ENCODE measurements around the gene SLC9A8. TPM values are rescaled to one million over a fixed set of nuclear protein-coding genes. Genes with fewer than 3 reads are reported as not detected.
"Not testable (repeated sequence)": the region's sequence is repeated elsewhere in the genome, so short reads cannot be mapped to it uniquely, and the experiment has no call there.

Gene SLC9A8
- total and polyA plus RNA-seq, 7 experiments from 2014 or later: 6.2 to 42.5 (median 23.6) TPM

GRCh38 chr20:49799698-49800097, 12.9 kb upstream of the SLC9A8 start:
- H3K36me3 ChIP-seq (ENCODE audit: control insufficient read depth in 2 of 3, insufficient read depth in 3 of 3, low read length in 3 of 3): no peaks in the 10 kb centered on the region
- Mint-ChIP-seq H3K4me3 (no peak overlapping the region), H3K9me3 (no peaks in the 10 kb centered on the region), H3K27me3 (peaks cover 7 to 26% (median 15%) of the 10 kb centered on the region in 5 donors), H3K27ac (no peak overlapping the region), H3K4me1 (peaks cover 6 to 43% (median 14%) of the 10 kb centered on the region in 7 donors), H3K36me3 (peaks cover 0 to 4% (median 0%) of the 10 kb centered on the region in 5 donors)
- no peaks in the 10 kb centered on the region for H3K9me3 ChIP-seq (ENCODE audit: control insufficient read depth in 2 of 3, low read length in 3 of 3)
- intact Hi-C loops (cut with micrococcal nuclease): loop anchor here in 1 of 2 donors (5.0 kb wide), 1 partner anchor 207 kb away; no protein-coding TSS in a partner anchor
- H3K27me3 ChIP-seq (ENCODE audit: control insufficient read depth in 2 of 2, insufficient read depth in 2 of 2, low read length in 2 of 2): no peaks in the 10 kb centered on the region
- ChIA-PET CTCF (interaction anchor here (1.2 kb wide), 1 partner anchor 36 kb away, joined by 3 read pairs; no protein-coding TSS in a partner anchor), POLR2A (no interaction called here)
- DNase-seq: no peak
- H3K4me3 ChIP-seq (ENCODE audit: low read length): no peak overlapping the region
- H3K27ac ChIP-seq (ENCODE audit: low read depth, low read length): no peak overlapping the region
- peaks cover 6% of the 10 kb centered on the region in 2 donors for H3K4me1 ChIP-seq (ENCODE audit: control insufficient read depth in 2 of 2, insufficient read depth in 2 of 2, low read length in 2 of 2)
- ATAC-seq: no peak

GRCh38 chr20:49803418-49803817, 9.2 kb upstream of the SLC9A8 start:
- H3K36me3 Mint-ChIP-seq: peaks cover 0 to 2% (median 0%) of the 10 kb centered on the region in 5 donors
- no peaks in the 10 kb centered on the region for H3K9me3 Mint-ChIP-seq
- CTCF ChIA-PET: no interaction called here
- H3K27me3 Mint-ChIP-seq: peaks cover 0 to 11% (median 3%) of the 10 kb centered on the region in 5 donors
- Histone ChIP-seq H3K4me1 (ENCODE audit: control insufficient read depth in 2 of 2, insufficient read depth in 2 of 2, low read length in 2 of 2) (peaks cover 6% of the 10 kb centered on the region in 2 donors), H3K36me3 (ENCODE audit: control insufficient read depth in 2 of 3, insufficient read depth in 3 of 3, low read length in 3 of 3) (no peaks in the 10 kb centered on the region), H3K27ac (ENCODE audit: low read depth, low read length) (no peak overlapping the region), H3K9me3 (ENCODE audit: control insufficient read depth in 2 of 3, low read length in 3 of 3) (no peaks in the 10 kb centered on the region), H3K4me3 (ENCODE audit: low read length) (no peak overlapping the region), H3K27me3 (ENCODE audit: control insufficient read depth in 2 of 2, insufficient read depth in 2 of 2, low read length in 2 of 2) (no peaks in the 10 kb centered on the region)
- H3K27ac Mint-ChIP-seq: peak overlapping the region in 1 of 9 donors; percentile 21
- no peak for DNase-seq
- H3K4me1 Mint-ChIP-seq: peaks cover 6 to 60% (median 14%) of the 10 kb centered on the region in 7 donors
- POLR2A ChIA-PET: no interaction called here
- intact Hi-C loops (cut with micrococcal nuclease): loop anchor here in 1 of 2 donors (2.0 to 5.0 kb wide), 2 partner anchors 35 to 211 kb away; no protein-coding TSS in a partner anchor
- H3K4me3 Mint-ChIP-seq: no peak overlapping the region
- no peak for ATAC-seq

- H3K4me3 ChIP-seq (ENCODE audit: low read length): no peak overlapping the region
- H3K36me3 ChIP-seq (ENCODE audit: control insufficient read depth in 2 of 3, insufficient read depth in 3 of 3, low read length in 3 of 3): no peaks in the 10 kb centered on the region
- ATAC-seq (no peak), DNase-seq (no peak)
- H3K4me1 ChIP-seq (ENCODE audit: control insufficient read depth in 2 of 2, insufficient read depth in 2 of 2, low read length in 2 of 2): peaks cover 6% of the 10 kb centered on the region in 2 donors
- Mint-ChIP-seq H3K4me3 (peak overlapping the region in 1 of 10 donors; percentile 21), H3K4me1 (peaks cover 6 to 60% (median 13%) of the 10 kb centered on the region in 7 donors), H3K9me3 (no peaks in the 10 kb centered on the region), H3K27me3 (peaks cover 0 to 6% (median 0%) of the 10 kb centered on the region in 5 donors), H3K36me3 (peaks cover 0 to 2% (median 0%) of the 10 kb centered on the region in 5 donors), H3K27ac (peak overlapping the region in 1 of 9 donors; percentile 91)
- no peak overlapping the region for H3K27ac ChIP-seq (ENCODE audit: low read depth, low read length)
- no peaks in the 10 kb centered on the region for H3K27me3 ChIP-seq (ENCODE audit: control insufficient read depth in 2 of 2, insufficient read depth in 2 of 2, low read length in 2 of 2)
- H3K9me3 ChIP-seq (ENCODE audit: control insufficient read depth in 2 of 3, low read length in 3 of 3): no peaks in the 10 kb centered on the region
- intact Hi-C loops (cut with micrococcal nuclease): loop anchor here in 1 of 2 donors (5.0 kb wide), 1 partner anchor 212 kb away; no protein-coding TSS in a partner anchor
- ChIA-PET CTCF (no interaction called here), POLR2A (interaction anchor here (1.7 kb wide), 1 partner anchor 9 kb away, joined by 9 read pairs; the partner anchor contains the start of gene SLC9A8)
Observed at GRCh38 chr20:49804364-49804763, 8.3 kb upstream of the SLC9A8 start.

GRCh38 chr20:49805224-49805876, 7.3 kb upstream of the SLC9A8 start:
- H3K4me3 ChIP-seq (ENCODE audit: low read length); H3K36me3 Mint-ChIP-seq; H3K4me1 ChIP-seq (ENCODE audit: control insufficient read depth in 2 of 2, insufficient read depth in 2 of 2, low read length in 2 of 2); H3K9me3 ChIP-seq (ENCODE audit: control insufficient read depth in 2 of 3, low read length in 3 of 3); H3K27ac ChIP-seq (ENCODE audit: low read depth, low read length); H3K27me3 Mint-ChIP-seq; H3K9me3 Mint-ChIP-seq; CTCF ChIA-PET; H3K27me3 ChIP-seq (ENCODE audit: control insufficient read depth in 2 of 2, insufficient read depth in 2 of 2, low read length in 2 of 2); H3K36me3 ChIP-seq (ENCODE audit: control insufficient read depth in 2 of 3, insufficient read depth in 3 of 3, low read length in 3 of 3); intact Hi-C loops (cut with micrococcal nuclease): not testable (repeated sequence)
- POLR2A ChIA-PET: interaction anchor here (1.7 kb wide), 1 partner anchor 8 kb away, joined by 9 read pairs; the partner anchor contains the start of gene SLC9A8
- H3K4me1 Mint-ChIP-seq: peaks cover 6 to 55% (median 12%) of the 10 kb centered on the region in 7 donors
- ATAC-seq: peak; percentile 65
- H3K4me3 Mint-ChIP-seq: peak overlapping the region in 1 of 10 donors; percentile 75
- peak overlapping the region in 1 of 9 donors; percentile 91 for H3K27ac Mint-ChIP-seq
- DNase-seq: peak in 1 of 9 donors; percentile 58

- Histone ChIP-seq H3K4me1 (ENCODE audit: control insufficient read depth in 2 of 2, insufficient read depth in 2 of 2, low read length in 2 of 2) (peaks cover 6 to 12% of the 10 kb centered on the region in 2 donors), H3K27me3 (ENCODE audit: control insufficient read depth in 2 of 2, insufficient read depth in 2 of 2, low read length in 2 of 2) (no peaks in the 10 kb centered on the region), H3K4me3 (ENCODE audit: low read length) (no peak overlapping the region), H3K9me3 (ENCODE audit: control insufficient read depth in 2 of 3, low read length in 3 of 3) (no peaks in the 10 kb centered on the region), H3K36me3 (ENCODE audit: control insufficient read depth in 2 of 3, insufficient read depth in 3 of 3, low read length in 3 of 3) (no peaks in the 10 kb centered on the region), H3K27ac (ENCODE audit: low read depth, low read length) (no peak overlapping the region)
- no peak for ATAC-seq
- POLR2A ChIA-PET: no interaction called here
- intact Hi-C loops (cut with micrococcal nuclease): no loop called here
- no peak for DNase-seq
- H3K4me1 Mint-ChIP-seq: peaks cover 11 to 46% (median 20%) of the 10 kb centered on the region in 7 donors
- H3K4me3 Mint-ChIP-seq: no peak overlapping the region
- no peaks in the 10 kb centered on the region for H3K27me3 Mint-ChIP-seq
- H3K27ac Mint-ChIP-seq: no peak overlapping the region
- CTCF ChIA-PET: no interaction called here
- no peaks in the 10 kb centered on the region for H3K9me3 Mint-ChIP-seq
- peaks cover 0 to 4% (median 0%) of the 10 kb centered on the region in 5 donors for H3K36me3 Mint-ChIP-seq
Observed at GRCh38 chr20:49808753-49809152, 3.9 kb upstream of the SLC9A8 start.

- ChIA-PET CTCF (no interaction called here), POLR2A (interaction anchor here (0.7 kb wide), 1 partner anchor 121 kb away, joined by 5 read pairs; no protein-coding TSS in a partner anchor)
- Histone ChIP-seq H3K27ac (ENCODE audit: low read depth, low read length) (no peak overlapping the region), H3K9me3 (ENCODE audit: control insufficient read depth in 2 of 3, low read length in 3 of 3) (no peaks in the 10 kb centered on the region), H3K27me3 (ENCODE audit: control insufficient read depth in 2 of 2, insufficient read depth in 2 of 2, low read length in 2 of 2) (no peaks in the 10 kb centered on the region), H3K4me3 (ENCODE audit: low read length) (no peak overlapping the region), H3K4me1 (ENCODE audit: control insufficient read depth in 2 of 2, insufficient read depth in 2 of 2, low read length in 2 of 2) (peaks cover 12 to 17% of the 10 kb centered on the region in 2 donors), H3K36me3 (ENCODE audit: control insufficient read depth in 2 of 3, insufficient read depth in 3 of 3, low read length in 3 of 3) (no peaks in the 10 kb centered on the region)
- no peaks in the 10 kb centered on the region for H3K9me3 Mint-ChIP-seq
- intact Hi-C loops (cut with micrococcal nuclease): loop anchor here in 1 of 2 donors (5.0 to 10.0 kb wide), 3 partner anchors 305 to 1732 kb away; partner anchors contain the start of genes CEBPB, NFATC2 and UBE2V1
- peak overlapping the region in 3 of 9 donors; percentile 32 to 44 (median 38) for H3K27ac Mint-ChIP-seq
- H3K36me3 Mint-ChIP-seq: peaks cover 0 to 7% (median under 1%) of the 10 kb centered on the region in 5 donors
- H3K4me1 Mint-ChIP-seq: peaks cover 13 to 49% (median 32%) of the 10 kb centered on the region in 7 donors
- no peak for ATAC-seq
- no peaks in the 10 kb centered on the region for H3K27me3 Mint-ChIP-seq
- no peak for DNase-seq
- H3K4me3 Mint-ChIP-seq: peak overlapping the region in 2 of 10 donors; percentile 24 to 25
Observed at GRCh38 chr20:49809803-49810359, 2.7 kb upstream of the SLC9A8 start.

Data from naive thymus-derived CD4-positive, alpha-beta T cell (primary cell).